Ovary (tissue), 3 donors: ENCODE results near the gene GEMIN8.

Experiments
- EP300 ChIP-seq: sonication (generic); formaldehyde crosslinking; IDR thresholded peaks from one replicate; pipeline ENCODE4 v1.6.1; 2017; ENCODE audit warnings: antibody characterized with exemption
- POLR2A ChIP-seq: fragments of 450-650 bp; IDR thresholded peaks from one replicate; pipeline ENCODE4 v1.6.1; 2017; ENCODE audit warnings: antibody characterized with exemption, mild to moderate bottlenecking, moderate library complexity
- TF ChIP-seq, protein P1 (sequence below), 3 donors: fragments of 450-650 bp in 2 of 3; fragments of 200-600 bp in 1 of 3; IDR thresholded peaks; one replicate each; pipeline versions ENCODE4 v1.5.1 to v1.8.0; 2016 to 2022; ENCODE audit warnings: antibody characterized with exemption in 3 of 3, mild to moderate bottlenecking in 1 of 3
- donor health status: DM: no; HTN: no; CAD: no.

DNA sequence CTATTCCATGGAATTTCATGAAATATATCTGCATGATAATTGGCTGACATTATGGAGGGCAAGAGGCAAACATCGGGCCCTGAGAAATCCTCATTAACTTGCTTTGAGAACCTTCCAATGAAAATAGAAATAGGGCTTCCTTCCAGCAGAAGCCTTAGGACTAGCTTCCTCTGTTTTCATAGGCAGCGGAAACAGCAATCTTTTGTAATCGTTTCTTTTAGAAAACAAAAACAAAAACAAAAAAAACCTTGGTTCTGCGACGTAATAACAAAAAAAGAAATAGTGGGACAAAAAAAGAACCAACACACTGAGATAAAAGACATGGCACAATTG, 62.9 kb downstream of the GEMIN8 start:
- TF ChIP-seq, protein P1, sequence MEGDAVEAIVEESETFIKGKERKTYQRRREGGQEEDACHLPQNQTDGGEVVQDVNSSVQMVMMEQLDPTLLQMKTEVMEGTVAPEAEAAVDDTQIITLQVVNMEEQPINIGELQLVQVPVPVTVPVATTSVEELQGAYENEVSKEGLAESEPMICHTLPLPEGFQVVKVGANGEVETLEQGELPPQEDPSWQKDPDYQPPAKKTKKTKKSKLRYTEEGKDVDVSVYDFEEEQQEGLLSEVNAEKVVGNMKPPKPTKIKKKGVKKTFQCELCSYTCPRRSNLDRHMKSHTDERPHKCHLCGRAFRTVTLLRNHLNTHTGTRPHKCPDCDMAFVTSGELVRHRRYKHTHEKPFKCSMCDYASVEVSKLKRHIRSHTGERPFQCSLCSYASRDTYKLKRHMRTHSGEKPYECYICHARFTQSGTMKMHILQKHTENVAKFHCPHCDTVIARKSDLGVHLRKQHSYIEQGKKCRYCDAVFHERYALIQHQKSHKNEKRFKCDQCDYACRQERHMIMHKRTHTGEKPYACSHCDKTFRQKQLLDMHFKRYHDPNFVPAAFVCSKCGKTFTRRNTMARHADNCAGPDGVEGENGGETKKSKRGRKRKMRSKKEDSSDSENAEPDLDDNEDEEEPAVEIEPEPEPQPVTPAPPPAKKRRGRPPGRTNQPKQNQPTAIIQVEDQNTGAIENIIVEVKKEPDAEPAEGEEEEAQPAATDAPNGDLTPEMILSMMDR (IDR thresholded peaks at IDR 0.05), result no peak
- no peak for TF ChIP-seq POLR2A
- no peak for TF ChIP-seq EP300
